HT1080 (cell line): ENCODE measurements around the gene EVC2. TPM values are rescaled to one million over a fixed set of nuclear protein-coding genes. Genes with fewer than 3 reads are reported as not detected.

Experiments used
- DNase-seq: peaks from one replicate; pipeline ENCODE4 v3.0.0-alpha.2; 2015; ENCODE audit warnings: low read depth
- total RNA-seq: library from RNA; depleted of rRNA; stranded (reverse); fragments of >200 nt; shearing (Covaris generic); gene quantifications from 2 replicates; pipeline ENCODE4 v1.2.3, GENCODE V29; 2014; rRNA removed

The EVC2 gene
- total RNA-seq, 1 experiment from 2014 or later = not detected

DNA sequence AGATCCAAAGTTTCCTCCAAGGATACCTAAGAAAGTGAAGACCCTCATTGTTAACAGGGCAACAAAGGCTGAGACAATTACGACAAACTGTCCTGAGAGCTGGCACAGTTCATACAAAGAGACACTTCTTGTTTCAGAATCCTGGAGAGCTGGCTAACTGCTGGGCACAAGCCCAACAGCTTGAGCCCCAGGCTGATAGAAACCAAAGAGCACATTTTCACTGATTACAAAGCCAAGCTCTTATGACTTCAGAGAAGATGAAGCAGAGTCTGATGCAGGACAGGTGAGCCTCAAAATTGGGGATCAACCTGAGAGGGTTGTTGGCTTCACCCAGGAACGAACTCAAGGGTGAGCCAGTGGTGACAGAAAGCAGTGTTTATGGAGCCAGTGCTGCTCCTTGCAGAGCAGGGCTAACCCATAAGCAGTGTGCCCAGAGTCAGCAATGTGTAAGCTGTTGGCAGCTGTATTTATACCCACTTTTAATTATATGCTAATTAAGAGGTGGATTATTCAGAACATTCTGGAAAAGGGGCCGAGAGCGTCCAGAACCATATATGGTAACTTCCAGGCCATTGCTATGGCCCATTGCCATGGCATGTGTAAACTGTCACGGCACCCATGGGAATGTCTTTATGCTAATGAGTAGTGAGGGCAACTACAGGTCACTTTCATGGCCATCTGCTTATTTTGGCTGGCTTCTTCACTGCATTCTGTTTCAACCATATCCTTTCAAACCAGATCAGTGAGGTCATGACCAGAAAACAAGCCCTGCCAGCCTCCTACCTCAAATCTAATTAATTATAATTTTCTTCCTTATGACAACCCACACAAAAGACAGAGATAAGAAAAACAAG is 183.7 kb downstream of the EVC2 start:
- DNase-seq = no peak

GRCh38 chr4:5517372-5517771 is 191.0 kb downstream of the EVC2 start:
- no peak for DNase-seq

- DNase-seq = no peak
These were observed 192.7 kb downstream of the EVC2 start for GRCh38 chr4:5515646-5516045.

Other genes with a start within 250 kb of the EVC2 start
- gene EVC, start 2.6 kb upstream of the EVC2 start, total RNA-seq = 12.0 and 13.0 TPM in 2 replicates
- 0.05 TPM in 1 of 2 replicates, not detected in the other for gene CRMP1, start 184.5 kb upstream of the EVC2 start, total RNA-seq